ENCODE results near the gene SPATA21. TPM values are rescaled to one million over a fixed set of nuclear protein-coding genes. Genes with fewer than 3 reads are reported as not detected.

SPATA21 gene
- polyA plus RNA-seq, 3 donors: 0.24 to 0.26 TPM; not detected in 1

GRCh38 chr1:16433030-16433429 lies 4.2 kb downstream of the SPATA21 start:
- no peak for DNase-seq (ENCODE audit: extremely low read depth in 1 of 11, low read depth in 9 of 11, low spot score in 4 of 11)

- no peak for DNase-seq (ENCODE audit: extremely low read depth in 1 of 11, low read depth in 9 of 11, low spot score in 4 of 11)
Observed at GRCh38 chr1:16430606-16431005, 6.6 kb downstream of the SPATA21 start.

- DNase-seq (ENCODE audit: extremely low read depth in 1 of 11, low read depth in 9 of 11, low spot score in 4 of 11): no peak
Observed at GRCh38 chr1:16425125-16426025, 11.8 kb downstream of the SPATA21 start.

GRCh38 chr1:16422041-16422440 lies 15.2 kb downstream of the SPATA21 start:
- DNase-seq (ENCODE audit: extremely low read depth in 1 of 11, low read depth in 9 of 11, low spot score in 4 of 11): no peak

- DNase-seq (ENCODE audit: extremely low read depth in 1 of 11, low read depth in 9 of 11, low spot score in 4 of 11): no peak
Observed at GRCh38 chr1:16421201-16421600, 16.0 kb downstream of the SPATA21 start.

- DNase-seq (ENCODE audit: extremely low read depth in 1 of 11, low read depth in 9 of 11, low spot score in 4 of 11): no peak
Observed at GRCh38 chr1:16420424-16421118, 16.7 kb downstream of the SPATA21 start.

GRCh38 chr1:16418823-16419425 lies 18.3 kb downstream of the SPATA21 start:
- no peak for DNase-seq (ENCODE audit: extremely low read depth in 1 of 11, low read depth in 9 of 11, low spot score in 4 of 11)

- DNase-seq (ENCODE audit: extremely low read depth in 1 of 11, low read depth in 9 of 11, low spot score in 4 of 11): no peak
Observed at GRCh38 chr1:16413191-16413590, 24.0 kb downstream of the SPATA21 start.

- no peak for DNase-seq (ENCODE audit: extremely low read depth in 1 of 11, low read depth in 9 of 11, low spot score in 4 of 11)
Observed at GRCh38 chr1:16410803-16411202, 26.4 kb downstream of the SPATA21 start.

- no peak for DNase-seq (ENCODE audit: extremely low read depth in 1 of 11, low read depth in 9 of 11, low spot score in 4 of 11)
Observed at GRCh38 chr1:16409536-16410152, 27.6 kb downstream of the SPATA21 start.

- no peak for DNase-seq (ENCODE audit: extremely low read depth in 1 of 11, low read depth in 9 of 11, low spot score in 4 of 11)
Observed at GRCh38 chr1:16406868-16407267, 30.4 kb downstream of the SPATA21 start.

GRCh38 chr1:16405441-16405840 lies 31.8 kb downstream of the SPATA21 start:
- no peak for DNase-seq (ENCODE audit: extremely low read depth in 1 of 11, low read depth in 9 of 11, low spot score in 4 of 11)

- no peak for DNase-seq (ENCODE audit: extremely low read depth in 1 of 11, low read depth in 9 of 11, low spot score in 4 of 11)
Observed at GRCh38 chr1:16402742-16403141, 34.5 kb downstream of the SPATA21 start.

- no peak for DNase-seq (ENCODE audit: extremely low read depth in 1 of 11, low read depth in 9 of 11, low spot score in 4 of 11)
Observed at GRCh38 chr1:16398371-16398953, 38.8 kb downstream of the SPATA21 start.

- DNase-seq (ENCODE audit: extremely low read depth in 1 of 11, low read depth in 9 of 11, low spot score in 4 of 11): no peak
Observed at GRCh38 chr1:16397120-16397519, 40.1 kb downstream of the SPATA21 start.

GRCh38 chr1:16396591-16396990 lies 40.6 kb downstream of the SPATA21 start:
- DNase-seq (ENCODE audit: extremely low read depth in 1 of 11, low read depth in 9 of 11, low spot score in 4 of 11): no peak

- DNase-seq (ENCODE audit: extremely low read depth in 1 of 11, low read depth in 9 of 11, low spot score in 4 of 11): no peak
Observed at GRCh38 chr1:16394977-16395376, 42.2 kb downstream of the SPATA21 start.

GRCh38 chr1:16393570-16394521 lies 43.4 kb downstream of the SPATA21 start:
- no peak for DNase-seq (ENCODE audit: extremely low read depth in 1 of 11, low read depth in 9 of 11, low spot score in 4 of 11)

Measured in renal cortex interstitium (tissue), 11 donors.